ENCODE data around the gene PRKD1. TPM values are rescaled to one million over a fixed set of nuclear protein-coding genes. Genes with fewer than 3 reads are reported as not detected.

Gene PRKD1
- total RNA-seq, 1 experiment from 2014 or later: 2.7 TPM

GRCh38 chr14:29937116-29937515 lies 9.5 kb upstream of the PRKD1 start:
- H3K4me1 ChIP-seq (ENCODE audit: insufficient read depth, low read length): peaks cover 6% of the 10 kb centered on the region; the same call in 1 of the 2 replicates
- no peak overlapping the region for H4K8ac ChIP-seq (replicated peaks; ENCODE audit: insufficient read length, low read depth, low read length)
- TF ChIP-seq, protein P1, sequence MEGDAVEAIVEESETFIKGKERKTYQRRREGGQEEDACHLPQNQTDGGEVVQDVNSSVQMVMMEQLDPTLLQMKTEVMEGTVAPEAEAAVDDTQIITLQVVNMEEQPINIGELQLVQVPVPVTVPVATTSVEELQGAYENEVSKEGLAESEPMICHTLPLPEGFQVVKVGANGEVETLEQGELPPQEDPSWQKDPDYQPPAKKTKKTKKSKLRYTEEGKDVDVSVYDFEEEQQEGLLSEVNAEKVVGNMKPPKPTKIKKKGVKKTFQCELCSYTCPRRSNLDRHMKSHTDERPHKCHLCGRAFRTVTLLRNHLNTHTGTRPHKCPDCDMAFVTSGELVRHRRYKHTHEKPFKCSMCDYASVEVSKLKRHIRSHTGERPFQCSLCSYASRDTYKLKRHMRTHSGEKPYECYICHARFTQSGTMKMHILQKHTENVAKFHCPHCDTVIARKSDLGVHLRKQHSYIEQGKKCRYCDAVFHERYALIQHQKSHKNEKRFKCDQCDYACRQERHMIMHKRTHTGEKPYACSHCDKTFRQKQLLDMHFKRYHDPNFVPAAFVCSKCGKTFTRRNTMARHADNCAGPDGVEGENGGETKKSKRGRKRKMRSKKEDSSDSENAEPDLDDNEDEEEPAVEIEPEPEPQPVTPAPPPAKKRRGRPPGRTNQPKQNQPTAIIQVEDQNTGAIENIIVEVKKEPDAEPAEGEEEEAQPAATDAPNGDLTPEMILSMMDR (conservative IDR thresholded peaks at IDR 0.05): no peak
- Mint-ChIP-seq H3K27me3 (ENCODE audit: low read depth) (peaks cover 54% of the 10 kb centered on the region), H3K4me1 (peaks cover 22 to 26% of the 10 kb centered on the region in 2 experiments), H3K27ac (no peak overlapping the region), H3K4me3 (no peak overlapping the region), H3K36me3 (ENCODE audit: insufficient read depth in 1 of 3, low read depth in 3 of 3) (peaks cover 0 to 3% (median 0%) of the 10 kb centered on the region in 3 experiments; a peak in 2 of 7 replicates), H3K9me3 (peaks cover 4% of the 10 kb centered on the region in 2 experiments; a peak in 2 of 5 replicates)
- no peak overlapping the region for H2BK20ac ChIP-seq (ENCODE audit: low read depth, low read length, poor library complexity, severe bottlenecking)
- no peak overlapping the region for H3T11ph ChIP-seq (ENCODE audit: low read length)
- no peaks in the 10 kb centered on the region for H3K79me2 ChIP-seq (ENCODE audit: insufficient read depth, low read length)
- no peak overlapping the region for H3K27ac ChIP-seq (ENCODE audit: insufficient read length, low read depth, low read length)
- no peaks in the 10 kb centered on the region for H4K20me1 ChIP-seq (ENCODE audit: control insufficient read depth, insufficient read depth, insufficient read length)
- H3K56ac ChIP-seq (ENCODE audit: insufficient read length, low read depth, low read length): no peak overlapping the region
- H4K91ac ChIP-seq (ENCODE audit: insufficient read length, low read depth, low read length): no peak overlapping the region
- no peak overlapping the region for H2BK12ac ChIP-seq (ENCODE audit: insufficient read length, low read depth, low read length)
- H3K23ac ChIP-seq (ENCODE audit: insufficient read length, low read depth, low read length): no peak overlapping the region
- no peak overlapping the region for H3K9ac ChIP-seq (ENCODE audit: extremely low read depth, insufficient read length, low read length)
- H3K18ac ChIP-seq (ENCODE audit: insufficient read length, low read depth, low read length): no peak overlapping the region
- no peak overlapping the region for H2BK15ac ChIP-seq (ENCODE audit: low read depth, low read length)
- H2AK5ac ChIP-seq (ENCODE audit: insufficient read length, low read length): no peak overlapping the region
- H2AFZ ChIP-seq (ENCODE audit: low read length): no peak overlapping the region
- no peaks in the 10 kb centered on the region for H3K79me1 ChIP-seq (ENCODE audit: insufficient read depth, low read depth, low read length, poor library complexity, severe bottlenecking)
- no peaks in the 10 kb centered on the region for H3K9me3 ChIP-seq (ENCODE audit: control insufficient read depth, low read depth, low read length)
- no peak for DNase-seq
- H3K4me2 ChIP-seq (ENCODE audit: insufficient read depth, insufficient read length, low read length): no peak overlapping the region
- H3K4ac ChIP-seq (ENCODE audit: low read depth, low read length): no peak overlapping the region
- H2BK120ac ChIP-seq (ENCODE audit: low read depth, low read length, poor library complexity, severe bottlenecking): no peak overlapping the region
- no peak overlapping the region for H2BK5ac ChIP-seq (ENCODE audit: insufficient read length, low read length)
- WGBS (ENCODE audit: extremely low coverage, insufficient read length, low lambda C conversion rate): no CpG with 5 or more reads among the region's 2 CpGs
- no peak overlapping the region for H3K14ac ChIP-seq (ENCODE audit: insufficient read depth, low read length)
- no peak overlapping the region for H4K5ac ChIP-seq (ENCODE audit: insufficient read length, low read depth, low read length)
- H3K27me3 ChIP-seq (ENCODE audit: insufficient read depth, low read length): no peaks in the 10 kb centered on the region; the same call in 1 of the 2 replicates
- H3K23me2 ChIP-seq (ENCODE audit: insufficient read length, low read depth, low read length, poor library complexity, severe bottlenecking): no peaks in the 10 kb centered on the region
